GM08714 (cell line): ENCODE data around the gene RNASE8.

Experiments used
- H3K4me3 ChIP-seq: fragments of 200-500 bp; sonication (Bioruptor generic); 2 replicates; pipeline ENCODE4 v1.5.1; 2014; ENCODE audit warnings: mild to moderate bottlenecking, low read length, inconsistent platforms
- ZNF274 ChIP-seq: IDR thresholded peaks from 2 replicates; pipeline ENCODE4 v1.6.1; 2012; ENCODE audit warnings: mild to moderate bottlenecking, low read depth, low read length

RNASE8 gene

GRCh38 chr14:21054123-21054767 lies 3.4 kb upstream of the RNASE8 start:
- TF ChIP-seq ZNF274, result no peak

GRCh38 chr14:21054768-21055145 lies 2.9 kb upstream of the RNASE8 start:
- TF ChIP-seq ZNF274, result no peak
- H3K4me3 ChIP-seq, result no peak overlapping the region

More at GRCh38 chr14:21054123-21054767, 3.4 kb upstream of the RNASE8 start:
- no peak overlapping the region for H3K4me3 ChIP-seq

- TF ChIP-seq ZNF274, result no peak
Observed at GRCh38 chr14:21055432-21056117, 2.0 kb upstream of the RNASE8 start.

GRCh38 chr14:21056520-21057163 lies 980 bp upstream of the RNASE8 start:
- no peak for TF ChIP-seq ZNF274
- H3K4me3 ChIP-seq, result no peak overlapping the region

More at GRCh38 chr14:21055432-21056117, 2.0 kb upstream of the RNASE8 start:
- H3K4me3 ChIP-seq, result no peak overlapping the region

- TF ChIP-seq ZNF274, result no peak
- H3K4me3 ChIP-seq, result no peak overlapping the region
Observed at GRCh38 chr14:21058903-21059302, 1.3 kb downstream of the RNASE8 start.

GRCh38 chr14:21059842-21060613 lies 2.4 kb downstream of the RNASE8 start:
- no peak overlapping the region for H3K4me3 ChIP-seq
- no peak for TF ChIP-seq ZNF274

GRCh38 chr14:21060614-21061346 lies 3.2 kb downstream of the RNASE8 start:
- TF ChIP-seq ZNF274, result no peak
- H3K4me3 ChIP-seq, result no peak overlapping the region

- H3K4me3 ChIP-seq, result no peak overlapping the region
- no peak for TF ChIP-seq ZNF274
Observed at GRCh38 chr14:21061347-21061668, 3.7 kb downstream of the RNASE8 start.

- H3K4me3 ChIP-seq, result no peak overlapping the region
- TF ChIP-seq ZNF274, result no peak
Observed at GRCh38 chr14:21063479-21063878, 5.9 kb downstream of the RNASE8 start.

- H3K4me3 ChIP-seq, result no peak overlapping the region
- no peak for TF ChIP-seq ZNF274
Observed at GRCh38 chr14:21066882-21067502, 9.4 kb downstream of the RNASE8 start.

- TF ChIP-seq ZNF274, result no peak
- H3K4me3 ChIP-seq, result no peak overlapping the region
Observed at GRCh38 chr14:21068521-21069387, 11.1 kb downstream of the RNASE8 start.

GRCh38 chr14:21069388-21070082 lies 11.9 kb downstream of the RNASE8 start:
- H3K4me3 ChIP-seq, result peak overlapping the region; percentile 20; the same call in 1 of the 2 replicates
- TF ChIP-seq ZNF274, result no peak
